ENCODE data around the gene B3GNT5.

Gene B3GNT5

GRCh38 chr3:183298701-183299153, 45.7 kb downstream of the B3GNT5 start:
- peak; percentile 86 for DNase-seq

DNA sequence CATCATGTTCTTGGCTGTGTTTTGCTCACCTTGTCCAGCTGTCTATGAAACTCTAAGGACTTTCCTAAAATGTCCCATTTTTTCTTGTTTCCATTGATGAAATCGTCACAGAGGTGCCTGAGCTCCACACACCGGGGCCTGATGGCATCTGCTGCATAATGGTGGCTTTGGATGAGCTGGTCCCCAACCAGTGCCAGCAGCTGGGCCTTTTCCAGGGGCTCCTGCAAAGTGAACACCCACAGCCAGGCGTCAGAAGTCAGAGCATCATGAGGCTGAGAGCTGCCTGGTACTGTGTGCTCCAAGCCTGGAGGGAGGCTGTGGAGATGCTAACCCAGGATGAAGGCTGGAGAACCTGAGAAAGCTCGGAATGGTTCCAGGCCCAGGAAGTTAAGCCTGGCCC, 46.9 kb downstream of the B3GNT5 start:
- no peak for DNase-seq

DNA sequence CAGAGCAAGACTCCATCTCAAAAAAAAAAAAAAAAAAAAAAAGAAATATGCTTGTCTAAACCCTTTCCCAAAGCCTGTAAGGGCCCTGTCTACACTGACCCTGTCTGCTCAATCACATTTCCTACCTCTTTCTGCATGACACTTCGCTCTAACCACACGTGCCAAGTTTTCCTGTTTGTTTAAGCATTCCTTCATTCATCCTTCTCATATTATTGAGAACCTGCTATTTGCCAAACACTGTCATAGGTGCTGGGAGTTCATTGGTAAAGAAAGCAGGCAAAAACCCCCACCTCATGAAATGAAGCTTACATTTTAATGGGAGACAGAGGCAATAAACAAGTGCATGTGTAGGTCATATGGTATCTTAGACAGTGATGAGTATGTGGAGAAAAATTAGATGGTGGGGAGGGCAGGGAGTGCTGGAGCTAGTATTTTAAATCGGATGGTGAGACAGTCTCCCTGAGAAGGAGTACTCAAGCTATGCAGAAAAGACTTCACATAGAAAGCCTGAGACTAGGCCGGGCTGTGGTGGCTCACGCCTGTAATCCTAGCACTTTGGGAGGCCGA, 48.0 kb downstream of the B3GNT5 start:
- DNase-seq, result no peak

- DNase-seq, result no peak
Measured at GRCh38 chr3:183301937-183302580, 49.0 kb downstream of the B3GNT5 start.

DNA sequence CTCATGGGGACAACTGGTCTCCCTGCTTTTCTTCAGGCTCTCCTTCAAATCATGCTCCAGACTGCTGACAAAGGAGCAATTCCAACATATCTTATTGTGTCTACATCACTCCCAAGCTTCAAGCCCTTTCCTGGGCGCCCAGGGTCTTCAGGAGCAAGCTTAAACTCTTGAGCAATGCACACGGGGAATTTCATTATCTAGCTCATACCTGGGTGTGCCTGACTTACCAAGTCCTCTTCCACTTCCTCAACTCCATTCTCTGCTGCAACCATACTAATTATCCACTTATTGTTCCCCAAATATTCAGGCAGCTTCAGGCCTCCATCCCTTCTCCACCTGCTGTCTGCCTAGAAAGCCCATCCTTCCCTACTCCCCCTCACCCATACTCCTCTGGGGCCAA, 50.6 kb downstream of the B3GNT5 start:
- no peak for DNase-seq

DNA sequence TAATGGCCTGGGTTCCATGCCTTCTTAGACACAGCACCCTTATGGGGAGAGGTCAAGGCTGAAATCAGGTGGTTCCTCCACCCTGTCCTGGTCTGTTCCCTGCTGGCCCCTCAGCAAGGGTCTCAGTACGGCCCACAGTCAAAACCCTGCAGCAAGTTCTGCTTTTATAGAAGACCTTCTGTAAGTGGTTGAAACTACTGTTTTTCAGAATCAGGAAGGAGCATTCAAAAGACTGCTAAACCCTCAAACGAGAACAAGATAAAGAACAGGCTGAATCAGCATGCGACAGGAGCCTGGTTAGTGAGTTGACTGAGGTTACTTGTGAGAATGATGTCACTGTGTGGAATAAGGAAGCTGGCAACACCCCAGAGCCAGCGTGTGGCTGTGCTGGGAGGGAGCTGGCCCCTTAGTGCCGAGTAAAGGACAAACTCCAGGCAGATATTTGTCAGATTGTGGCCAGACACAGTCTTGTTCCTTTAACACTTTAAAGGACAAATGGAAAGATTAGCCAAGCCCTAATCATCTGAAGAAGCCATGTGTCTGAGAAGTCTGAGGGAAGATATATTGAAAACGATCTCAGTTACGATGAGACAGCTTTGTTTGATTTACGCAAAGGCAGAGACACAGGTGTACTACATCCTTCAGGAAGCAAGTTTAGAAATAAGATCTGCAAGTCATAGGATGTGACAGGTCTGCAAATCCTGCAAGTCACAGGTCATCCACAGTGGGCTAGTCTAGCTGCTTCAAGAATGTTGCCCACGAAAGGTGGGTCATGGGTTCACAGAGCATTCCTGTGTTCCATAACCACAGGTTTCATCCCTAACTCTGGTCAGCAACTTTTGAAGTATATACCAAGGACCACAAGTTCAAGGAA, 54.0 kb downstream of the B3GNT5 start:
- peak; percentile 76 for DNase-seq

DNA sequence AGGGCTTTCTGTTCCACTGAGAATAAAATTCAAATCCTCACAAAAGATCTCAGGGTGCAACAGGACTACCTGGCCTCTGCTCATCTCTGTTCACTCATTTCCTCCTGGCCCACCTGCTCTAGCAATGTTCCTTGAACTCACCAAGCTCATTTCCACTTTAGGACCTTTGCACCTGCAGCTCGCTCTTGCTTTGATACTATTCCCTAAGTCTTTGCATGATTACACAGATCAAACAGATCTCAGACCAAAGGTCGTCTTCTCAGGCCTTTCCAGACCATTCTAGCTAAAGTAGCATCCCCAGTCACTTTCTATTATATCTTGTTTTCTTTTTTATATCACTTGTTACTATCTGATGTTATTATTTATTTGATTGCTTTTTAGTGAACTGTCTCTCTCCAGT, 54.7 kb downstream of the B3GNT5 start:
- no peak for DNase-seq

GRCh38 chr3:183308751-183309150, 55.7 kb downstream of the B3GNT5 start:
- no peak for DNase-seq

DNA sequence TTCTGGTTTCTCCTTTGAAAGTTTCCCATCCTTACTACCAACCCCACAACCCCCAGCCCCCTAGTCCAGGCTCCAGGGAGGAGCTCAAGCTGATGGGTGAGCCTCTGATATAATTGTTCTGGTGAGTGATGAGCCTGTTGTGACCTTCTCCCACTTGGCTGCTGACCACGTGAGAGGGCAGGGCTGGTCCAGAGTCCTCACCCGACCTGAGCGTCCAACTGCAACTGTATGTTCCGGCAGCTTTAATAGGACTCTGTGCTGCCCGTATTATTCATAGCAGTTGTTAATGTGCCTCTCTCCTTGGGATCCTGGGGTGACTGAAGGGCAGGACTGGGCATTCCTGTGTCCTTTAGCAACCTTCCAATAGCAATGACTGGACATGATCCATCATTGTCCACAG, 56.2 kb downstream of the B3GNT5 start:
- no peak for DNase-seq

DNA sequence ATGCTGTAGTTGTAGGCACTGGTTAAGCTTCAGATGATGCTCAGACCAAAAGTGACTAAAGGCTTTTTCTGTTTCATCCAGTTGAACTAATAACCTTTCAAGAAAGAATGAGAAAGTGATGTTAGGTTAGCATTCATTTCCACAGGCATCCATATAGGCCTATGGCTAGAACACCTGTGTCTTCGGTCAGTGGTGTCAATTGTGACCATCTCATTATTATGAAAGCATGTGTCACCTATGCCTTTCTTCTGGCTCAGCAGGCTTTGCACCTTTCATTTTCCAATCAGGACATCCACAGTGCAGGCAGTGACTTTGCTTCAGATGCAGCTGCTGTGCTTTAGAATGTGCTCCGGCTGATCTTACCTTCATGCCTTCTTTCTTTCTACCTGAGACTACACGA, 57.9 kb downstream of the B3GNT5 start:
- no peak for DNase-seq

DNA sequence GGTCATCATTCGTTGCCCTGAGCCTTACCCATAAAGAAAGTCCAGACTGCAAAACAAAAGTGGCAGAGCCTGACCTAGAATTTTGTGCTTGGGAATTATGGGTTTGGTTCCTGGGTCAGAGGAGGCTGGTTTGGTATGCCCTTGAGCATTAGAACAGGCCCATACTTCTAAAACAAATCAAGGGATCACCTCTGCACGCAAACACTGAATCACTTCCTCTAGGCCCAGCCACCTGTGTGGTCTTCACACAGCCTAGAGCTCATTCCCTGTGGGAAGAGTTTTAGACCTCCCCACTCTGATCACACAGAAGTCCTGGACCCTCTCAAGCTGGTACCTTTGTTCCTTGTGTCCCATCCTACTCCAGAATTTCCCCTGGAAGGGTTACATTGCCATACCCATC, 59.4 kb downstream of the B3GNT5 start:
- no peak for DNase-seq

- DNase-seq, result no peak
Measured at GRCh38 chr3:183313351-183313750, 60.3 kb downstream of the B3GNT5 start.

DNA sequence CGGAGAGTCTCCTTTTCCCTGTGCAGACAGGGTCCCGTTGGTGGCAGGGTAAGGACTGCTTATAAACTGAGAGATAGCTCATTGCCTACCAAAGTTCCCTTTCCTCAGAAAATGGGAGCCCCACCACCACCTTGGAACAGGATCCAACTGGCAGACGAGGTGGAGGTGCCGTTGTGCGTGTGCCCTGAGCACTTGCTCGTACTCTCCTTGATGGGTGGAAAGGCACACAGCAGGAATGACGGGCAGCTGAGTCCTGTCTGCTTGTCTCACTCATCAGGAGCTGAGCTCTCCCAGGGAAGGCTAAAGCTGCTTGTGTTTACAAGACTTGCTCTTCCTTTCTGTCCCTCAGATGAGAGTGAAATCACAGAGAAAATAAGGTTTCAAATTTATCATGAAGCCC, 60.7 kb downstream of the B3GNT5 start:
- DNase-seq, result no peak

DNA sequence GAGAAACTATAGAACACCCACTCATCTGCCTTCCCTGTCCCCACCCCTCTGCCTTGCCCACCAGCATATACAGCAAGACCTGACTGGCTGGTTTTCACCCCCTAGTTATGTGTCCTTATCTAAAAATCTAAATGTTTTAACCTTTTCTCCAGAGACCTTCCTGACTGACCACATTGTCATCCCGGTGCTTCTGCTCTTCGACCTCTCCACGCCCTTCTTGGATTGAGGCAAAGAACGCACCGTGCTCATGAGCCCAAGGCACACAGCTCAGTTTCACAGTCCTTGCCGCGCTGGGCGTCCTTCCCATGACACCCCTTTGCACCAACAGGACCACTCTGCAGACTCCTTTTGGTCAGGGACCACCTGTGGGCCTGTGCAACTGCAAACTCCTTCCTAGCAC, 62.7 kb downstream of the B3GNT5 start:
- DNase-seq, result no peak

GRCh38 chr3:183317271-183317670, 64.2 kb downstream of the B3GNT5 start:
- DNase-seq, result no peak

GRCh38 chr3:183317886-183318865, 65.1 kb downstream of the B3GNT5 start:
- DNase-seq, result no peak

DNA sequence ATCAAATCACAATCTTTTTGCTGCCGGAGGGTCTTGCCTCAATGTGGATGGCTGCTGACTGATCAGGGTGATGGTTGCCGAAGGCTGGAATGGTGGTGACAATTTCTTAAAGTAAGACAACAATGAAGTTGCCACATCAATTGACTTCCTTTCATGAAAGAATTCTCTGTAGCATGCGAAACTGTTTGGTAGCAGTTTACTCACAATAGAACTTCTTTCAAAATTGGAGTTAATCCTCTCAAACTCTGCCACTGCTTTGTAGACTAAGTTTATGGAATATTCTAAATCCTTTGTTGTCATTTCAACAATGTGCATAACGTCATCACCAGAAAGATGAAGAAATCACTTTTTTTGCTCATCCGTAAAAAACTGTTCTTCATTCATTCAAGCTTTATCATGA, 65.8 kb downstream of the B3GNT5 start:
- no peak for DNase-seq

DNA sequence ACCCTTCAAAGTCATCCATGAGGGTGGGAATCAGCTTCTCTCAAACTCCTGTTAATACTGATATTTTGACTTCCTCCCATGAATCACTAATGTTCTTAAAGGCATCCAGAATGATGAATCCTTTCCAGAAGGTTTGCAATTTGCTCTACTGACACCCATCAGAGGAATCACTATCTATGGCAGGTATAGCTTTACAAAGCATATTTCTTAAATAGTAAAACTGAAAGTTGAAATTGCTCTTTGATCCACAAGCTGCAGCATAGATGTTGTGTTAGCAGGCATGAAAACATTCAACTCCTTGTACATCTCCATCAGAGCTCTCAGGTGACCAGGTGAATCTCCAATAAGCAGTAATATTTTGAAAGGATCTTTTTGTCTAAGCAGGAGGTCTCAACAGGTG, 66.3 kb downstream of the B3GNT5 start:
- no peak for DNase-seq
